Adrenal gland (tissue), 12 donors: Measurements from ENCODE around the gene PLA1A. TPM values are rescaled to one million over a fixed set of nuclear protein-coding genes. Genes with fewer than 3 reads are reported as not detected.

Experiments
- DNase-seq, 7 donors: peaks; one replicate each; pipeline ENCODE4 v3.0.0-alpha.2; 2019 to 2020
- H3K27ac ChIP-seq, 5 donors: fragments of 200-600 bp; sonication (generic) in 4 of 5; 1 replicate in 3 of 5; 2 replicates in 2 of 5; pipeline versions ENCODE4 v1.5.1 to v1.8.0; 2016 to 2020; ENCODE audit warnings: mild to moderate bottlenecking in 1 of 5
- H3K27me3 ChIP-seq: fragments of 200-600 bp; 2 replicates; pipeline ENCODE4 v1.8.0; 2021
- H3K36me3 ChIP-seq, 2 donors: fragments of 200-600 bp; replicated peaks in 1 of 2; 1 replicate in 1 of 2; 2 replicates in 1 of 2; pipeline versions ENCODE4 v1.5.1 to v1.8.0; 2018 to 2022
- H3K4me1 ChIP-seq, 2 donors: fragments of 200-600 bp; replicated peaks in 1 of 2; 1 replicate in 1 of 2; 2 replicates in 1 of 2; pipeline versions ENCODE4 v1.5.1 to v1.8.0; 2018 to 2021
- H3K4me3 ChIP-seq, 4 donors: fragments of 200-600 bp; sonication (generic) in 3 of 4; one replicate each; pipeline ENCODE4 v1.5.1; 2016 to 2018
- H3K9me3 ChIP-seq, 3 donors: fragments of 200-600 bp; sonication (generic) in 1 of 3; replicated peaks in 1 of 3; 1 replicate in 2 of 3; 2 replicates in 1 of 3; pipeline versions ENCODE4 v1.5.1 to v1.8.0; 2016 to 2021
- CTCF ChIP-seq, 6 experiments: fragments of 450-650 bp in 4 of 6; fragments of 200-600 bp in 2 of 6; sonication (generic) in 1 of 6; IDR thresholded peaks; 1 replicate in 5 of 6; 2 replicates in 1 of 6; pipeline versions ENCODE4 v1.5.1 to v1.8.0; 2016 to 2021; ENCODE audit warnings: antibody characterized with exemption in 6 of 6, mild to moderate bottlenecking in 2 of 6, moderate library complexity in 1 of 6
- POLR2A ChIP-seq, 2 donors: fragments of 450-650 bp; IDR thresholded peaks; one replicate each; pipeline ENCODE4 v1.6.1; 2017; ENCODE audit warnings: antibody characterized with exemption in 2 of 2, mild to moderate bottlenecking in 2 of 2, moderate library complexity in 1 of 2
- WGBS, 4 donors: extraction: QIAGEN DNeasy Blood & Tissue Kit in 2 of 4; methylation state at CpG; one replicate each; pipeline versions ENCODE4 v1.1.5 to v1.1.7; 2013 to 2017; 5-methylcytosine and 5-hydroxymethylcytosine counted together
- intact Hi-C, 2 donors: fragments of 100-400 bp; cut with DNase I; formaldehyde crosslinking; loops; one replicate each; pipeline versions ENCODE4 v1.14.1 to v1.15.0; 2022 to 2023
- polyA plus RNA-seq, 3 donors: library from polyadenylated mRNA; stranded (reverse); fragments of 200-250 nt in 2 of 3; fragments of 350-450 nt in 1 of 3; fragmentation: Illumina TruSeq in 1 of 3; extraction: RNeasy Lipid Tissue Mini Kit (QIAGEN cat#74804) in 1 of 3; gene quantifications; one replicate each; pipeline ENCODE4 v1.2.3, GENCODE V29; 2013 to 2014
- total RNA-seq, 9 donors: library from RNA; depleted of rRNA in 4 of 9; stranded (reverse); fragments of >200 nt in 4 of 9; fragments of 120-200 nt in 1 of 9; fragmentation: NEBNext Ultra II Directional in 1 of 9; extraction: Animal tissue kit (Norgen Biotek cat#: 25700) in 1 of 9; gene quantifications; one replicate each; pipeline versions ENCODE4 v1.1.0 to v1.2.4, GENCODE V29; 2013 to 2023
- donor health status: healthy with polysubstance abuse.
- donor health status: Bipolar disorder and iron deficiency.
- donor health status: DM: yes; HTN: yes; CAD: no.
- donor health status: DM: no; HTN: no; CAD: no.
- donor health status: DM: no; HTN: no; CAD: no.
- donor health status: DM: yes; HTN: yes; CAD: no.

Gene PLA1A
- total and polyA plus RNA-seq, 12 donors = 0.17 to 2.0 (median 0.72) TPM

GRCh38 chr3:119630128-119630879 is 32.6 kb downstream of the PLA1A start:
- H3K36me3 ChIP-seq = no peaks in the 10 kb centered on the region
- 66 to 72% (median 70%) methylated on average over 8 of the region's 8 CpGs for WGBS, 4 donors
- TF ChIP-seq POLR2A (IDR thresholded peaks at IDR 0.05) (peak in 1 of 2 donors; percentile 9), CTCF (IDR thresholded peaks at IDR 0.05) (no peak)
- H3K4me3 ChIP-seq = no peak overlapping the region
- no peaks in the 10 kb centered on the region for H3K27me3 ChIP-seq
- intact Hi-C loops = no loop called here
- H3K27ac ChIP-seq = peak overlapping the region in 3 of 5 donors; percentile 34 to 78 (median 68)
- no peaks in the 10 kb centered on the region for H3K9me3 ChIP-seq
- H3K4me1 ChIP-seq = peaks cover 15 to 27% of the 10 kb centered on the region in 2 donors
- peak; percentile 59 to 73 (median 65) for DNase-seq

- TF ChIP-seq CTCF (IDR thresholded peaks at IDR 0.05) (no peak), POLR2A (IDR thresholded peaks at IDR 0.05) (no peak)
- Histone ChIP-seq H3K4me1 (peaks cover 16 to 28% of the 10 kb centered on the region in 2 donors), H3K27me3 (no peaks in the 10 kb centered on the region), H3K36me3 (no peaks in the 10 kb centered on the region), H3K9me3 (no peaks in the 10 kb centered on the region), H3K4me3 (no peak overlapping the region), H3K27ac (peak overlapping the region in 3 of 5 donors; percentile 34 to 78 (median 68))
- 85 to 94% (median 91%) methylated on average over 7 of the region's 7 CpGs for WGBS, 4 donors
- intact Hi-C loops = no loop called here
- no peak for DNase-seq
These were observed 33.2 kb downstream of the PLA1A start for GRCh38 chr3:119630880-119631329.

- Histone ChIP-seq H3K4me3 (no peak overlapping the region), H3K4me1 (peaks cover 22 to 34% of the 10 kb centered on the region in 2 donors), H3K9me3 (no peaks in the 10 kb centered on the region), H3K27me3 (no peaks in the 10 kb centered on the region), H3K36me3 (no peaks in the 10 kb centered on the region), H3K27ac (peak overlapping the region in 1 of 5 donors; percentile 78)
- 85 to 88% (median 87%) methylated on average over 3 of the region's 3 CpGs for WGBS, 4 donors
- intact Hi-C loops = no loop called here
- TF ChIP-seq POLR2A (IDR thresholded peaks at IDR 0.05) (no peak), CTCF (IDR thresholded peaks at IDR 0.05) (no peak)
- DNase-seq = no peak
These were observed 33.8 kb downstream of the PLA1A start for GRCh38 chr3:119631516-119631915.

GRCh38 chr3:119632216-119632615 is 34.5 kb downstream of the PLA1A start:
- intact Hi-C loops = no loop called here
- H3K4me1 ChIP-seq = peaks cover 29 to 41% of the 10 kb centered on the region in 2 donors
- H3K36me3 ChIP-seq = no peaks in the 10 kb centered on the region
- H3K4me3 ChIP-seq = no peak overlapping the region
- no peak overlapping the region for H3K27ac ChIP-seq
- no peaks in the 10 kb centered on the region for H3K9me3 ChIP-seq
- WGBS, 4 donors = 47 to 61% (median 54%) methylated on average over 4 of the region's 4 CpGs
- no peaks in the 10 kb centered on the region for H3K27me3 ChIP-seq
- TF ChIP-seq CTCF (IDR thresholded peaks at IDR 0.05) (no peak), POLR2A (IDR thresholded peaks at IDR 0.05) (no peak)
- DNase-seq = peak in 1 of 7 donors; percentile 29
